ENCODE measurements around the gene ARHGAP23. TPM values are rescaled to one million over a fixed set of nuclear protein-coding genes. Genes with fewer than 3 reads are reported as not detected.

The ARHGAP23 gene
- total RNA-seq, 4 donors from 2014 or later: 22.7 to 70.9 (median 30.1) TPM

DNA sequence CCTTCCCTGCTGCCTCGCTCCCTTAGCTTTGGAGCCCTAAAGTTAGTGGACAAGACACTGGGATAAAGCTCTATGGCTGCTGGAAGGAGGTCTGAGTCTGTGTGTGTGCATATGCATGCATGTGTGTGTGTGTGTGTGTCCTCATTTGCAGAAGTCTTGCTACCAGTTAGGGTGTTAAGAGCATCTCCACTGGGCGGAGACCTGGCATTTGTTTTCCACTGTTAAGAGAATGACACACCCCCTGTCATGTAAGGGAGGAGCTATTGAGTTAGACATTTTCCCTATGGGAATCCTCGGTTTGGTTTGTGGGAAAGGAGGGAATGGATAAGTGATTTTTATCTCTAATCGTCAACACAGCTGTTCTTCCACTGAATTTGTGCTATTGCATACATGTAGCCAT is 24.8 kb upstream of the ARHGAP23 start:
- DNase-seq (ENCODE audit: low spot score): no peak
- ATAC-seq (ENCODE audit: low FRiP score): no peak
- no peak for TF ChIP-seq CTCF (IDR thresholded peaks at IDR 0.05)

GRCh38 chr17:38404174-38404943 is 23.9 kb upstream of the ARHGAP23 start:
- ATAC-seq (ENCODE audit: low FRiP score) (no peak), DNase-seq (ENCODE audit: low spot score) (no peak)
- no peak for TF ChIP-seq CTCF (IDR thresholded peaks at IDR 0.05)

DNA sequence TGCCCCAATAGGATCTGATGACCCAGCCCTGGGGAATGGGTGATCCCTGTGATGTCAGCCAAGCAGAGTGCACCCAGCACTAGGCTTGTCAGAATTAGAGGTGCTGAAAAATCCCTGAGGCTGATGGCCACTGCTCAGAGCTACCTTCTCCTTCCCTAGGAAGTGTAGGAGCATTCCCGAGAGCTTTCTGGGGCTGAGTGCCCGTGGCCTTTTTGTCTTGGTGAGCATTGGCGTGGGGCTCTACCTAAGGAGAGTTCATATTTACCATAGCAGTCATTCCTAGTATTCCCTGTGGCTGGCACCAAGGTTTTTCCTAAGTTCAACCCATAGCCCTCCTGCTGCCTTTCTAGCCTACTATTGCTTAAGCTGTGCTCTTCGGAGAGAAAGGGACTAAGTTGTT is 22.6 kb upstream of the ARHGAP23 start:
- DNase-seq (ENCODE audit: low spot score) (no peak), ATAC-seq (ENCODE audit: low FRiP score) (no peak)
- no peak for TF ChIP-seq CTCF (IDR thresholded peaks at IDR 0.05)

GRCh38 chr17:38410201-38410600 is 18.1 kb upstream of the ARHGAP23 start:
- ATAC-seq (ENCODE audit: low FRiP score): no peak
- DNase-seq (ENCODE audit: low spot score): no peak

DNA sequence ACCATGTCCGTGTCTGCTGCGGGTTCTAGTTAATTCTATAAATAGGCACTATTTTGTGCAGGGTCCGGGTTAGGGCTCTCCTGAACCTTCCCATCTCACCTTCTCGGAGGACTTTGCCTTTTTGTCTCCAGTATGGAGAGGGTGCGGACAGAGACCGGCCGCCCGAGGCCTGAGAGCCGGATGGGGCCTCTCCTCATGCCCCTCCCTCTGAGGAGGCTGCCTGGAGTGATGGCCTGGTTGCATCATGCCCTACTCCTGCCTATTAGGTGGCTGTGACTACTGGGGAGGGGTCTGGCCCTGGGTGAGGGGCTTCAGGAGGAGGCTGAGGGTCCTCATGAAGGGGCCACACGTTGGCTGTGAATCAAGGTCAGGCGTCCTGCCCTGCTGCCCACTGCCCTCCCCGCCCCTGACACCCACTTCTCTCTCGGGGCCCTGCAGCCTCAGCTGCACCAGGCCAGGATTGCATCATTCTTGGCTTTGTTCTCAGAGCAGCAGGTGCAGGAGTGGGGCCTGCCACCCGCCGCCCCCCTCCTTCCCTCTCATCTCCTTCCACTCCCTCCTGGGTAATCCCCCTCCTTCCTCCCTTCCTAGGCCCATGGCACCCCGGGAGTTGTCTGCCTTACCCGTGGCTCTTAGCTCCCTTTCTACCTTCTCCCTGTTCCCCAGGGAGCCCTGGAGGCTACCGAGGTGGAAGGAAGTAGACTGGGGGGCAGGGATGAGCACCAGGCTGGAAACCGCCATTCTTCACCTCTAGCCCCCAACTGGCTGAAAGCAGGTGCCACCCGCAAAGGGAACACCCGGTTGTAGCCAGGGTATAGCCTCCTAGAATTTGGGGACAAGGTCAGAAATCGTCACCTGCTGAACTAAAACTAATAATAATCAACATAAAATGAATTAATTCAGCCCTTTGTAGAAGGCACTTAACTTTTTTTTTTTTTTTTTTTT is 12.7 kb upstream of the ARHGAP23 start:
- no peak for ATAC-seq (ENCODE audit: low FRiP score)
- DNase-seq (ENCODE audit: low spot score): no peak
- TF ChIP-seq CTCF (IDR thresholded peaks at IDR 0.05): no peak

More at GRCh38 chr17:38410201-38410600, 18.1 kb upstream of the ARHGAP23 start:
- TF ChIP-seq CTCF (IDR thresholded peaks at IDR 0.05): no peak

DNA sequence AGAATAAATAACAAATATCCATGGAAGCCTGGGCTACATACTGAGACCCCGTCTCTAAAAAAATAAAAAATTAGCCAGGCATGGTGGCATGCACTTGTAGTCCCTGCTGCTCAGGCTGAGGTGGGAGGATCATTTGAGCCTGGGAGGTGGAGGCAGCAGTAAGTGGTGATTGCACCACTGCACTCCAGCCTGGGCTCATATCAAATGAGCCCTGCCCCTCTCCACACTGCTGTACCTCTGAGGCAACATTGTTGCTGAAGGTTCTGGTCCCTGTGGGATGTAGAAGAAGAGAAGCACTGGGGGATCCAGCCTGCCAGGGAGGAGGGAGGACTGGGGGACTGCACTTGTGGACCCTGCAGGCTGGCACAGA is 11.4 kb upstream of the ARHGAP23 start:
- no peak for ATAC-seq (ENCODE audit: low FRiP score)
- no peak for DNase-seq (ENCODE audit: low spot score)
- no peak for TF ChIP-seq CTCF (IDR thresholded peaks at IDR 0.05)

Measured in omental fat pad (tissue), 4 donors.